Fibroblast of skin of back (primary cell): ENCODE data around the gene RPP30.
A peak's percentile ranks its signal among the peaks of the same experiment; 100 is the strongest.
"Not testable (repeated sequence)": the region's sequence is repeated elsewhere in the genome, so short reads cannot be mapped to it uniquely, and the experiment has no call there.

ENCODE experiments used
- DNase-seq: peaks from one replicate; pipeline ENCODE4 v3.0.0-alpha.2; 2013

Gene RPP30

GRCh38 chr10:90872648-90873020 lies 860 bp downstream of the RPP30 start:
- no peak for DNase-seq

- DNase-seq: no peak
These were observed 7.3 kb downstream of the RPP30 start for GRCh38 chr10:90879062-90879461.

GRCh38 chr10:90880059-90880719 lies 8.4 kb downstream of the RPP30 start:
- peak; percentile 52 for DNase-seq

- DNase-seq: peak; percentile 46
These were observed 12.7 kb downstream of the RPP30 start for GRCh38 chr10:90884431-90884830.

GRCh38 chr10:90885176-90885575 lies 13.4 kb downstream of the RPP30 start:
- DNase-seq: peak; percentile 78

GRCh38 chr10:90887555-90887954 lies 15.8 kb downstream of the RPP30 start:
- no peak for DNase-seq

GRCh38 chr10:90888387-90888786 lies 16.6 kb downstream of the RPP30 start:
- DNase-seq: no peak

GRCh38 chr10:90889636-90890035 lies 17.9 kb downstream of the RPP30 start:
- no peak for DNase-seq

- no peak for DNase-seq
These were observed 18.6 kb downstream of the RPP30 start for GRCh38 chr10:90890347-90890746.

- no peak for DNase-seq
These were observed 21.4 kb downstream of the RPP30 start for GRCh38 chr10:90893190-90893589.

GRCh38 chr10:90896916-90897315 lies 25.1 kb downstream of the RPP30 start:
- DNase-seq: not testable (repeated sequence)

- no peak for DNase-seq
These were observed 34.2 kb downstream of the RPP30 start for GRCh38 chr10:90905925-90906324.

GRCh38 chr10:90906596-90906995 lies 34.8 kb downstream of the RPP30 start:
- no peak for DNase-seq

GRCh38 chr10:90911133-90912051 lies 39.6 kb downstream of the RPP30 start:
- peak; percentile 79 for DNase-seq

- DNase-seq: no peak
These were observed 40.4 kb downstream of the RPP30 start for GRCh38 chr10:90912174-90912573.

GRCh38 chr10:90912854-90913479 lies 41.2 kb downstream of the RPP30 start:
- DNase-seq: no peak

- DNase-seq: no peak
These were observed 42.1 kb downstream of the RPP30 start for GRCh38 chr10:90913774-90914420.

- no peak for DNase-seq
These were observed 43.4 kb downstream of the RPP30 start for GRCh38 chr10:90914992-90915765.

- DNase-seq: no peak
These were observed 43.9 kb downstream of the RPP30 start for GRCh38 chr10:90915766-90916075.

- no peak for DNase-seq
These were observed 44.8 kb downstream of the RPP30 start for GRCh38 chr10:90916392-90917237.

GRCh38 chr10:90917238-90917967 lies 45.6 kb downstream of the RPP30 start:
- no peak for DNase-seq
